Esophagus squamous epithelium (tissue), 4 donors: ENCODE data around the gene SPDYE2B.
"Not testable (repeated sequence)": the region's sequence is repeated elsewhere in the genome, so short reads cannot be mapped to it uniquely, and the experiment has no call there.

Experiments used
- CTCF ChIP-seq, 6 experiments: fragments of 450-650 bp in 4 of 6; fragments of 200-600 bp in 2 of 6; sonication (generic) in 2 of 6; IDR thresholded peaks; one replicate each; pipeline ENCODE4 v1.5.1; 2016 to 2019; ENCODE audit warnings: antibody characterized with exemption in 6 of 6, mild to moderate bottlenecking in 4 of 6, moderate library complexity in 4 of 6
- POLR2A ChIP-seq, 4 donors: fragments of 450-650 bp; IDR thresholded peaks; one replicate each; pipeline ENCODE4 v1.6.1; 2017; ENCODE audit warnings: antibody characterized with exemption in 4 of 4, mild to moderate bottlenecking in 4 of 4, moderate library complexity in 3 of 4

GRCh38 chr7:102671166-102671955, 21.2 kb downstream of the SPDYE2B start, which contains the start of gene POLR2J2:
- TF ChIP-seq POLR2A, CTCF (IDR thresholded peaks at IDR 0.05): not testable (repeated sequence)
